Measurements from ENCODE around the gene PPP6C. TPM values are rescaled to one million over a fixed set of nuclear protein-coding genes. Genes with fewer than 3 reads are reported as not detected.
A peak's percentile ranks its signal among the peaks of the same experiment; 100 is the strongest.

PPP6C gene
- total and polyA plus RNA-seq, 2 of the 13 experiments (the other 11 are each of a cell fraction or from before 2014, with no cell fraction given) = 18.5 to 20.9 TPM

DNA sequence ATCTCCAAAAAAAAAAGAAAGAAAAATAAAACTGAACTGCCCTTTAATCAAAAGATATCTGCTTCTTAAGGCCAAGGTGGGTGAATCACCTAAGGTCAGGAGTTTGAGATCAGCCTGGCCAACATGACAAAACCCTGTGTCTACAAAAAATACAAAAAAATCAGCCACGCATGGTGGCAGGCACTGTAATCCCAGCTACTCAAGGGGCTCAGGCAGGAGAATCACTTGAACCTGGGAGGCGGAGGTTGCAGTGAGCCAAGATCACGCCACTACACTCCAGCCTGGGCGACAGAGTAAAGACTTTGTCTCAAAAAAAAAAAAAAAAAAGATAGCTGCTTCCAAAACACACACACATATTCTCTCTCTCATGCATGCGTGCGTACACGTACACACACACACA, 64.1 kb downstream of the PPP6C start (continued):
- TF ChIP-seq, protein P1, sequence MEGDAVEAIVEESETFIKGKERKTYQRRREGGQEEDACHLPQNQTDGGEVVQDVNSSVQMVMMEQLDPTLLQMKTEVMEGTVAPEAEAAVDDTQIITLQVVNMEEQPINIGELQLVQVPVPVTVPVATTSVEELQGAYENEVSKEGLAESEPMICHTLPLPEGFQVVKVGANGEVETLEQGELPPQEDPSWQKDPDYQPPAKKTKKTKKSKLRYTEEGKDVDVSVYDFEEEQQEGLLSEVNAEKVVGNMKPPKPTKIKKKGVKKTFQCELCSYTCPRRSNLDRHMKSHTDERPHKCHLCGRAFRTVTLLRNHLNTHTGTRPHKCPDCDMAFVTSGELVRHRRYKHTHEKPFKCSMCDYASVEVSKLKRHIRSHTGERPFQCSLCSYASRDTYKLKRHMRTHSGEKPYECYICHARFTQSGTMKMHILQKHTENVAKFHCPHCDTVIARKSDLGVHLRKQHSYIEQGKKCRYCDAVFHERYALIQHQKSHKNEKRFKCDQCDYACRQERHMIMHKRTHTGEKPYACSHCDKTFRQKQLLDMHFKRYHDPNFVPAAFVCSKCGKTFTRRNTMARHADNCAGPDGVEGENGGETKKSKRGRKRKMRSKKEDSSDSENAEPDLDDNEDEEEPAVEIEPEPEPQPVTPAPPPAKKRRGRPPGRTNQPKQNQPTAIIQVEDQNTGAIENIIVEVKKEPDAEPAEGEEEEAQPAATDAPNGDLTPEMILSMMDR (CRISPR knock-in tag; IDR thresholded peaks at IDR 0.05) = no peak
- TF ChIP-seq ZNF570 (CRISPR knock-in tag; IDR thresholded peaks at IDR 0.05; ENCODE audit: borderline replicate concordance) (no peak), ZMYM4 (CRISPR knock-in tag; IDR thresholded peaks at IDR 0.05) (no peak), ARID2 (CRISPR knock-in tag; IDR thresholded peaks at IDR 0.05; ENCODE audit: borderline replicate concordance) (no peak), RXRA (CRISPR knock-in tag; IDR thresholded peaks at IDR 0.05) (no peak), TCF7 (IDR thresholded peaks at IDR 0.05; ENCODE audit: low read depth) (no peak), ONECUT2 (CRISPR knock-in tag; IDR thresholded peaks at IDR 0.05) (no peak), ZNF101 (CRISPR knock-in tag; IDR thresholded peaks at IDR 0.05; ENCODE audit: borderline replicate concordance, low read depth) (no peak)

DNA sequence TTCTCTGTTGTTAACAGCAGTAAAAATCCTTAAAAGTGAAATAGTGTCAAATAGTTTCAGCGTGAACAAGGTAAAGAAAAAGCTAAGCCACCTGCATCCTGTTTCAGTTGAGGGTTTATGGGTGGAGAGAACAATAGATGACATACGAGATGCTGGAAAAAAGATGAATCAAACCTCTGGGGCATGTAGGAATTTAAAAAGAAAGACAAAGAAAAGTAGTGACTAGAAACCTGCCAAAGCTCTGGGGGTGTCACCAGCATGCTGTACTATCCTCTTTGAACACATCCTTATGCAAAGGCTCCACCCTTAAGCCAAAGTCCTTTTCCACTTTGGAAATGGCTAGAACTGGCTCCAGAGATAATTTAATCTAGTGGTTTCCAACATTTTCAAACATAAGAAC, 68.5 kb downstream of the PPP6C start:
- in situ Hi-C loops (cut with HindIII; ENCODE audit: extremely low pct_ligation_motif_present, low pct_unique_long_range_greater_than_20kb) = no loop called here
- Histone ChIP-seq H3K4me1 (ENCODE audit: insufficient read depth, low read length) (peaks cover 10% of the 10 kb centered on the region; the same call in 1 of the 2 replicates), H3K27me3 (ENCODE audit: control insufficient read depth in 1 of 2, insufficient read depth in 2 of 2, low read length in 2 of 2) (no peaks in the 10 kb centered on the region), H3K79me2 (ENCODE audit: insufficient read depth, low read length) (peaks cover 2% of the 10 kb centered on the region), H3K27ac (ENCODE audit: extremely low read length, insufficient read depth, low read length) (no peak overlapping the region), H3K4me2 (ENCODE audit: low read depth, low read length) (no peak overlapping the region), H3K36me3 (replicated peaks in 1 of 2; ENCODE audit: control insufficient read depth in 1 of 2, insufficient read depth in 2 of 2, low read length in 2 of 2) (no peaks in the 10 kb centered on the region), H2AFZ (ENCODE audit: low read length) (no peak overlapping the region), H3K9me3 (ENCODE audit: low read length) (no peaks in the 10 kb centered on the region), H4K20me1 (ENCODE audit: insufficient read depth, low read length) (no peaks in the 10 kb centered on the region), H3K9ac (ENCODE audit: insufficient read depth, low read depth, low read length) (no peak overlapping the region), H3K4me3 (replicated peaks in 1 of 3; ENCODE audit: insufficient read depth in 1 of 3, low read depth in 2 of 3, low read length in 3 of 3) (no peak overlapping the region)
- TF ChIP-seq, protein P2, sequence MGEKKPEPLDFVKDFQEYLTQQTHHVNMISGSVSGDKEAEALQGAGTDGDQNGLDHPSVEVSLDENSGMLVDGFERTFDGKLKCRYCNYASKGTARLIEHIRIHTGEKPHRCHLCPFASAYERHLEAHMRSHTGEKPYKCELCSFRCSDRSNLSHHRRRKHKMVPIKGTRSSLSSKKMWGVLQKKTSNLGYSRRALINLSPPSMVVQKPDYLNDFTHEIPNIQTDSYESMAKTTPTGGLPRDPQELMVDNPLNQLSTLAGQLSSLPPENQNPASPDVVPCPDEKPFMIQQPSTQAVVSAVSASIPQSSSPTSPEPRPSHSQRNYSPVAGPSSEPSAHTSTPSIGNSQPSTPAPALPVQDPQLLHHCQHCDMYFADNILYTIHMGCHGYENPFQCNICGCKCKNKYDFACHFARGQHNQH (CRISPR knock-in tag; IDR thresholded peaks at IDR 0.05) = no peak
- TF ChIP-seq HNF4G (IDR thresholded peaks at IDR 0.05; ENCODE audit: borderline replicate concordance, low read depth, low read length) = peak; percentile 58
- no peak for TF ChIP-seq HNF4G (CRISPR knock-in tag; IDR thresholded peaks at IDR 0.05; ENCODE audit: borderline replicate concordance, low read depth)
- TF ChIP-seq HNF4A (CRISPR knock-in tag; IDR thresholded peaks at IDR 0.05) = peak; percentile 59; the same call in 1 of the 2 replicates
- no TSS peak for BruUV-seq (replicated peaks)
- DNase-seq (ENCODE audit: low spot score) (peak; percentile 34), FAIRE-seq (no peak), ATAC-seq (peak; percentile 70)
- POLR2A ChIA-PET = no interaction called here
- 92% methylated on average over 2 of the region's 2 CpGs for WGBS (ENCODE audit: low lambda C conversion rate)
- intact Hi-C loops (cut with micrococcal nuclease; ENCODE audit: unreplicated experiment) = no loop called here
- CTCF ChIA-PET (ENCODE audit: low intra/inter-chr PET ratio, low total read pairs) = no interaction called here
